ENCODE results near the gene ZNF391.

GRCh38 chr6:27383481-27383880 is 5.1 kb upstream of the ZNF391 start:
- TF ChIP-seq REST (IDR thresholded peaks at IDR 0.05; ENCODE audit: low read depth), result no peak
- no peak for TF ChIP-seq RAD21 (IDR thresholded peaks at IDR 0.05; ENCODE audit: low read depth)
- no peak for TF ChIP-seq EGR1 (IDR thresholded peaks at IDR 0.05)
- no peak for TF ChIP-seq CREB1 (IDR thresholded peaks at IDR 0.05; ENCODE audit: low read depth)
- no peak for TF ChIP-seq TAF1 (IDR thresholded peaks at IDR 0.05; ENCODE audit: low read depth)
